Inflammatory macrophage (primary cell): Measurements from ENCODE around the gene AMY1C.
"Not testable (repeated sequence)": the region's sequence is repeated elsewhere in the genome, so short reads cannot be mapped to it uniquely, and the experiment has no call there.

ENCODE experiments used
- DNase-seq, 2 donors: peaks; one replicate each; pipeline ENCODE4 v3.0.0-alpha.2; 2020 to 2022
- total RNA-seq, 18 experiments: gene quantifications; one replicate each; lab custom pipeline; 2026; ENCODE audit warnings: mixed read lengths in 6 of 18, inconsistent platforms in 2 of 18; lab: John Stamatoyannopoulos, UW

Gene AMY1C
- total RNA-seq: 0 to 0.13 (median 0) reads per million in 18 experiments

DNA sequence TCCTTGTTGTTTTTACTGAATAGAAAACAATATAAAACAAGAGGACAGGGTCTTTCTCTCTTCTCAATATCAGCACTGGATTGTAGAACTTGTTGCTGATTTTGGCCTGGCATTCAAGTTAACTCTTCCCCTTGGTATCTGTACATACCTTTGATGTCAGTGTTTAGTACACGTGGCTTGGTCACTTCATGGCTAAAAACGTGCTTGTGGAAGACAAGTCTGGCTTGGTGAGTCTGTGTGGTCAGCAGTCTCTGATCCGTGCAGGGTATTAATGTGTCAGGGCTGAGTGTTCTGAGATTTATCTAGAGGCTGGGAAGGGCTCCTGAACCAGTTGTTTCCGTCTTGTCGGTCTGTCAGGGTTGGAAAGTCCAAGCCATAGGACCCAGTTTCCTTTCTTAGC, at the start of gene AMY1C:
AMY1C (plus strand) TSS at position 301 of the 400 bp plus-strand sequence. CDS start 572 bp downstream, outside the sequence.
- DNase-seq: not testable (repeated sequence)

GRCh38 chr1:103700669-103701068, 49.0 kb upstream of the AMY1C start:
- DNase-seq: not testable (repeated sequence)

GRCh38 chr1:103701256-103701655, 48.4 kb upstream of the AMY1C start:
- DNase-seq: not testable (repeated sequence)

- DNase-seq: not testable (repeated sequence)
These were observed 42.0 kb upstream of the AMY1C start for GRCh38 chr1:103707670-103708069.

DNA sequence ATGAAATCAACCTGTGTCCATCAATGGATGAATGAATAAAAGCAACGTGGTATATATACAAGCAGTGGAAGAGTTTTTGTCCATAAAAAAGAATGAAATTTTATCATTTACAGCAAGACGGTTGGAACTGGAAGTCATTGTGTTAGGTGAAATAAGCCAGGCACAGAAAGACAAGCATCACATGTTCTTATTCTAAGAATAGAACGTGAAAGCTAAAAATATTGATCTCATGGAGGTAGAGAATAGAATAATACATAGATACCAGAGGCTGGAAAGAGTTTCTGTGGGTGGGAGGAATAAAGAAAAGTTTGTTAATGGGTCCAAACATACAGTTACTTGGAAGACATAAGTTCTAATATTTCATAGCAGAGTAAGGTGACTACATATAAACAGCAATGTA, 39.3 kb upstream of the AMY1C start:
- DNase-seq: not testable (repeated sequence)

- DNase-seq: not testable (repeated sequence)
These were observed 32.3 kb upstream of the AMY1C start for GRCh38 chr1:103717404-103717803.

- DNase-seq: not testable (repeated sequence)
These were observed 28.2 kb upstream of the AMY1C start for GRCh38 chr1:103721473-103721872.

GRCh38 chr1:103735334-103735733, 14.4 kb upstream of the AMY1C start:
- DNase-seq: not testable (repeated sequence)

DNA sequence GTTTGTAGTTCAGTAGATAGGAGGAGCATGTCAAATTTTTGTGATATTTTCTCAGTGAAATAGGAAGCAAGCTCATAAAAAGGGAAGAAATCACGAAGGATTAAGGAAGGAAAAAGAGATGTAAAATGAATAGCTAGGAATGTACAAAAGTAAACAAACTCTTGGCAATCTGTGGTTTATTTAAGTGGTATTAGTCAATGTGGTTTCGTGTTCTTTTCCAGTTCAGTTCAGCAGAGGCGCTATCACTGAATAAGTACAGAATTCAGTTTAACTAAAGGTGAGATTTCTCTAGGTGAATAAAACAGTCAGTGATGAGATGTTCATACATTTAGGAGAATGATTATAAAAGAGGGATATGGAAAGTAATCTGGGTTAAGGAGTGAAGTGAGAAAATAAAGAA, 11.7 kb upstream of the AMY1C start:
- DNase-seq: not testable (repeated sequence)

DNA sequence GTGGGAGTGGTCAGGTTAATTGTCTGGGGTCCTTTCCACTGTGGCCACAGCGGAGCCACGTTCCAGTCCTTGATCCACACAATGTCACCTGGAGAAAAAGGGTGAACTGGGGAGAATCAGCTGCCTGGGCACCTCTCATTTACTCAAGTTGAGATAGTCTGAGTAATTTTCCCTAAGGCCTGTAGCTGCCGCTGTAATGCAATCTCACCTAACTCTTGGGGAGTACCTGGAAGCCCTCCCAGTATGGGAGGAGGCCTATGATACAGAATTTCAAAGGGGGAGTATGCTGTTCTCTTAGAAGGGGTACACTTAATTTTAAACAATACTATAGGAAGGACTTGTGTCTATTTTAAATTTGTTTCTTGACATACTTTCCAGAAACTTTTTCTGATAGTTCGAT, 5.2 kb upstream of the AMY1C start:
- not testable (repeated sequence) for DNase-seq

DNA sequence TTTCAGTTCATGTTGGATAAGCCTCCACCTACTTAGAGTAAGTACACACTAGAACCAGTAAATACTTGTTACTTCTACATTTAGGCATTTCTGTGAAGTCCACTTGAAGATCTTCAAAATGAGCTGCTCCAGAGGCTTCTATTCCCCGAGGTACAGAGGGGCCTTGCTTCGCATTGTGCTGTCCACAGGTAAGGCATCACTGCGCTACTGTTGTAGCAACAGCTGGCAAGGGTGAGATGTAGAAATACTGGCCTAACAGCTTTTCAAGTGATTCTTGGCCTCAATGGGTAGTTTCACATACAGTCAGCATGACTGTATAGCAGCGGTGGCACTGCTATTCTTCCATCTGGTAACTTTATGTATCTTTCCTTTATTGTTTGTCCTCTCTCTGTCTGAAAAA, 4.7 kb upstream of the AMY1C start:
- DNase-seq: not testable (repeated sequence)

DNA sequence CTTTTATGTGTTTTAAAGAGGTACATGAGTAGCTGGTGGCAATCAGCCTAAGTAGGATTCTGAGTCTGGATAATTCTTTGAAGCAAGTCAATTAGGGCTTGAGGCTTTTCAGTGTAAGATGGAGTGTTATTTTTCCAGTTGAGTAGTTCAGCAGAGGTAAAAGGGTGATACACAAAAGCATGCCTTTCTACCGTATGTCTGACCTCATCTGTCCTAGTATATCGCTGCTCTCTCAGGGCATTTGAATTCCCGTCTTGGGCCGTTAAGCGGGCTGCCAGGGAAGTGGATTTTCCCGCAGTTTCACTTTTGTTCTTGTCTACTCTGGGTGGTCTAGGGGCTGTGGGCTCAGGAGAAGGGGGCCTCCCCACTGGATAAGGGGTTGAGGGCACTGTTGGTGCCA, 1.4 kb upstream of the AMY1C start:
- DNase-seq: not testable (repeated sequence)

DNA sequence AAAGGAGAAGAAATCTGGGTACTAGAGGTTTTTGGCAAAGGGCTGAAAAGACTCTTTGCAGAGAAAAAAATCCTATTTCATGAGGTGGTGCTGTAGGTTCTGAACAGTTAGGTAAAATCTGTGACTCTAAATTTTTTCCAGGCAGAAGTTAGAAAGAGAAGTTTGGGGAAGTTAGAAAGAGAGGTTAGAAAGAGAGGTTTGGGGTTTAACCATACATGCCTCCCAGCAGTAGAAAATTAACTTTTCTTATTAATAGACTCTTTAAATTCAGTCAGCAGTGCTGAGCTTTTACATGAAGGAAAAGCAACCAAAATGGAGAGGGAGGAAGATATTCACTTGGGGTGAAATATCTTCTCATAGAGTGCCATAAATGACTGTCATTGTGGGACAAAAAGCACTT, 12.2 kb downstream of the AMY1C start:
- no peak for DNase-seq

DNA sequence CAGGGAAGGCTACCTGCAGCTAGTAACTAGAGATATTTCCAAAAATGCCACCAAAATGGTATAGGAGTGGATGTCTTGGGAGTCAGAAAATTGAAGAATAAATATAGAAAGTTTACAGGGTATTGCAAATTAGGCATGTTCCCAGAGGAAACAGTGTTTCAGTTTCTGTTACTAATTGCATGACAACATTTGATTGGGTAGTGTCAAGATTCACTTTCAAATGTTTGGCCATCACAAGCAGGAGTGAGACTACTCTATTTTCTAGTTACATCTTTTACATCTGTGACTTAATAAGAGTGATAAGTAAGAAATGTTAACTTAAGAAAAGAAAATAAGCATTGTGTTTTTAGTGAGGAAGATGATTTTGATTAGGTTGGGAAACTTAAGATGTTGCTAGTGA, 30.2 kb downstream of the AMY1C start:
- DNase-seq: no peak

DNA sequence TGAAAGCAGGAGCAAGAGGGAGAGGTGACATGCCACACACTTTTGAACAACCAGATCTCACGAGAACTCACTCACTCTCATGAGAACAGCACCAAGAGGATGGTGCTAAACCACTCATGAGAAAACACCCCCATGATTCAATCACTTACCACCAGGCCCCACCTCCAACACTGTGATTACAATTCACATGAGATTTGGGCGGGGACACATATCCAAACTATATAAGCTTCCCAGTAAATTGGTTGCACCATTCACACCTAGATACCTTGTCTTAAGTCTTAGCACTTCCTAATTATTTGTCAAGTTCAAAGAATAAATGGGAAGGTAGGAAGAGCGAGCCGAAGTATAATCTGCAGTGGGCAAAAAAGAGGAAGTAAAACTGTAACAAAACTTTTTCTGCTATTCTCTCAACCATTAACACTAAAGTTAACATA, 34.3 kb downstream of the AMY1C start:
- no peak for DNase-seq

DNA sequence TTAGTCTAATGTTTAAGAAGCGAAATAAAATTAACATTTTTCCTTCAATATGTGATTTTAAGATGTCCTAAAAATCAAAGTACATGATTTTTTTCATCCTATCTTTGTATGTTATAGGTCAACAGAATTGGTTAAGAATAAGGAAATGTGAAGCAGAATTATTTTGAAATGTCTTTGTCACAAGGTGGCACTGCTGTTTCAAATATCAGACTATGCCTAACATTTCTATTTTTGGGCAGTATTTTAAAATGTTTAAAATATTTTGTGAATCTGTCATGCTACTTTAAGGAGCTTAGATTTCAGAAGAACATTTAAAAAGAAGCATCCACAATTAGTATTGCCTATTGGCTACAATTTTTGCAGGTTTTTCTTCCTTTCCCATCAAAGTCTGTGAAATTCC, 38.7 kb downstream of the AMY1C start:
- DNase-seq: no peak

DNA sequence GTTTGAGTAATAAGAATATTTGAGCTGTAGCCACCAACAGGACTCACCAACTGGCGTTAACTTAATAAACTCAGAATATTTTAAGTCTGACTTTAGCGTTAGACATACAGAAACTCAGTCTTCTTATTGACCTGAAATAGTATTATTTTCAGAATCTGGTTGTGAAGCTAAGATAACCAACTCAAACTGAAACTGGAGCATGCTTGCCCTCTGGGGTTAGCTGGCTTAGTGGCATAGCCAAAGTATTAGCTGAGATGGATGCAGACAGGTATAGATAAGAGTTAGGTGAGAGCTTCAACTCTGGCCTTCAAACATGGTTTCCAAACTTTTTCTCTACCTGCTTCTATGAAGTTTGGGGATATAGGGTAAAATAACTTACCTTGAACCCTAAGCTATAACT, 40.5 kb downstream of the AMY1C start:
- DNase-seq: no peak
